SK-N-SH (cell line): ENCODE data around the gene BOLL. TPM values are rescaled to one million over a fixed set of nuclear protein-coding genes. Genes with fewer than 3 reads are reported as not detected.
"Not testable (repeated sequence)": the region's sequence is repeated elsewhere in the genome, so short reads cannot be mapped to it uniquely, and the experiment has no call there.

Experiments
- CTCF ChIA-PET: fragments of 300-600, 350-600 bp; formaldehyde crosslinking; extraction: SDS; loops from one replicate; lab custom pipeline; 2021; lab: Yijun Ruan, JAX
- POLR2A ChIA-PET: fragments of 350-600 bp; sonication (Branson Sonifier 250); formaldehyde crosslinking; extraction: SDS; loops from one replicate; lab custom pipeline; 2020; ENCODE audit warnings: antibody characterized with exemption, inconsistent platforms; lab: Yijun Ruan, JAX
- DNase-seq: peaks from one replicate; pipeline ENCODE4 v3.0.0; 2012
- H2AFZ ChIP-seq: fragments of 200-600 bp; sonication (generic); 2 replicates; pipeline ENCODE4 v1.8.1; 2016; ENCODE audit warnings: antibody characterized with exemption, mild to moderate bottlenecking, low read depth
- H3F3A ChIP-seq: fragments of 200-600 bp; sonication (generic); replicated peaks from 2 replicates; pipeline ENCODE3; 2016; ENCODE audit warnings: antibody characterized with exemption, mild to moderate bottlenecking; ENCODE audit not compliant: insufficient read depth
- H3K27ac ChIP-seq, 2 experiments: fragments of 200-500 bp in 1 of 2; fragments of 200-600 bp in 1 of 2; sonication (Bioruptor generic) in 1 of 2; sonication (generic), shearing (Covaris generic) in 1 of 2; 2 replicates each; pipeline versions ENCODE4 v1.5.1 to v1.6.1; 2014 to 2016; ENCODE audit warnings: low read depth in 2 of 2, inconsistent platforms in 1 of 2, low read length in 1 of 2, mild to moderate bottlenecking in 1 of 2, mixed read lengths in 1 of 2
- H3K27me3 ChIP-seq: fragments of 200-600 bp; sonication (generic), shearing (Covaris generic); 2 replicates; pipeline ENCODE4 v1.6.1; 2016; ENCODE audit warnings: mixed run types; ENCODE audit not compliant: insufficient read depth
- H3K36me3 ChIP-seq, 2 experiments: fragments of 200-500 bp in 1 of 2; fragments of 200-600 bp in 1 of 2; sonication (Bioruptor generic) in 1 of 2; sonication (generic) in 1 of 2; replicated peaks in 1 of 2; 2 replicates each; pipeline versions ENCODE3 to v1.5.1; 2014 to 2016; ENCODE audit warnings: low read length in 1 of 2, mild to moderate bottlenecking in 1 of 2; ENCODE audit not compliant: insufficient read depth in 2 of 2, control insufficient read depth in 1 of 2
- H3K4me1 ChIP-seq, 2 experiments: fragments of 200-500 bp in 1 of 2; fragments of 200-600 bp in 1 of 2; sonication (Bioruptor generic) in 1 of 2; sonication (generic), shearing (Covaris generic) in 1 of 2; 2 replicates each; pipeline versions ENCODE4 v1.5.1 to v1.6.1; 2014 to 2016; ENCODE audit warnings: low read depth in 1 of 2, low read length in 1 of 2, mixed run types in 1 of 2; ENCODE audit not compliant: insufficient read depth in 2 of 2, control insufficient read depth in 1 of 2
- H3K4me2 ChIP-seq: fragments of 200-600 bp; sonication (generic), shearing (Covaris generic); 2 replicates; pipeline ENCODE4 v1.6.1; 2017; ENCODE audit warnings: mixed run types
- H3K4me3 ChIP-seq, 2 experiments: fragments of 200-500 bp in 1 of 2; fragments of 200-600 bp in 1 of 2; sonication (Bioruptor generic) in 1 of 2; sonication (generic), shearing (Covaris generic) in 1 of 2; 2 replicates each; pipeline versions ENCODE4 v1.5.1 to v1.8.1; 2014 to 2016; ENCODE audit warnings: low read depth in 2 of 2, inconsistent platforms in 1 of 2, low read length in 1 of 2, mild to moderate bottlenecking in 1 of 2, mixed read lengths in 1 of 2, moderate library complexity in 1 of 2
- H3K79me2 ChIP-seq: fragments of 200-600 bp; sonication (generic); 2 replicates; pipeline ENCODE4 v1.8.1; 2017; ENCODE audit warnings: mild to moderate bottlenecking; ENCODE audit not compliant: insufficient read depth
- H3K9ac ChIP-seq: fragments of 200-600 bp; sonication (generic); 2 replicates; pipeline ENCODE4 v1.6.1; 2017; ENCODE audit warnings: mixed run types
- H3K9me2 ChIP-seq: fragments of 200-600 bp; sonication (generic); 2 replicates; pipeline ENCODE4 v1.6.1; 2017; ENCODE audit warnings: mixed run types
- H3K9me3 ChIP-seq: fragments of 200-600 bp; sonication (generic); 2 replicates; pipeline ENCODE4 v1.6.1; 2017; ENCODE audit warnings: mixed run types, mild to moderate bottlenecking, moderate library complexity
- H4K20me1 ChIP-seq: fragments of 200-600 bp; sonication (generic); 2 replicates; pipeline ENCODE4 v1.6.1; 2017; ENCODE audit warnings: mild to moderate bottlenecking, mixed run types; ENCODE audit not compliant: insufficient read depth
- CHD2 ChIP-seq: fragments of 150-350 bp; IDR thresholded peaks from 2 replicates; pipeline ENCODE4 v1.6.1; 2018; ENCODE audit warnings: low read length; ENCODE audit not compliant: partially characterized antibody
- ELF1 ChIP-seq: IDR thresholded peaks from 2 replicates; pipeline ENCODE4 v1.4.0; 2012
- EP300 ChIP-seq, 2 experiments: IDR thresholded peaks; 2 replicates each; pipeline versions ENCODE4 v1.4.0 to v1.6.1; 2012; ENCODE audit warnings: borderline replicate concordance in 1 of 2, low read depth in 1 of 2, low read length in 1 of 2
- EZH2phosphoT487 ChIP-seq: fragments of 200-600 bp; sonication (generic); IDR thresholded peaks from 2 replicates; pipeline ENCODE4 v1.6.1; 2017; ENCODE audit warnings: low read depth, mixed run types, mild to moderate bottlenecking, antibody characterized with exemption, moderate library complexity, borderline replicate concordance
- GABPA ChIP-seq: IDR thresholded peaks from 2 replicates; pipeline ENCODE4 v1.4.0; 2012; ENCODE audit warnings: low read depth, mild to moderate bottlenecking
- GATA2 ChIP-seq: sonication (generic); formaldehyde crosslinking; IDR thresholded peaks from 2 replicates; pipeline ENCODE4 v1.5.0; 2020; ENCODE audit warnings: mild to moderate bottlenecking, missing genetic modification reagents
- JUND ChIP-seq: IDR thresholded peaks from 2 replicates; pipeline ENCODE4 v1.4.0; 2012
- MEF2A ChIP-seq: IDR thresholded peaks from 2 replicates; pipeline ENCODE4 v1.4.0; 2012; ENCODE audit warnings: low read depth, borderline replicate concordance
- MXI1 ChIP-seq: IDR thresholded peaks from 2 replicates; pipeline ENCODE4 v1.6.1; 2012; ENCODE audit warnings: mild to moderate bottlenecking, low read depth, low read length, improper control_type of control experiment
- RFX5 ChIP-seq: IDR thresholded peaks from 2 replicates; pipeline ENCODE4 v1.6.1; 2012; ENCODE audit warnings: mild to moderate bottlenecking, improper control_type of control experiment, low read length
- SIN3A ChIP-seq: IDR thresholded peaks from 2 replicates; pipeline ENCODE4 v1.6.1; 2012; ENCODE audit warnings: low read depth, mild to moderate bottlenecking, low read length, moderate library complexity, borderline replicate concordance
- TAF1 ChIP-seq: IDR thresholded peaks from 2 replicates; pipeline ENCODE4 v1.6.1; 2012; ENCODE audit warnings: low read depth, mild to moderate bottlenecking, low read length, moderate library complexity, borderline replicate concordance
- TEAD4 ChIP-seq: IDR thresholded peaks from 2 replicates; pipeline ENCODE4 v1.4.0; 2012; ENCODE audit warnings: mild to moderate bottlenecking, borderline replicate concordance; ENCODE audit not compliant: insufficient read depth
- YY1 ChIP-seq: IDR thresholded peaks from 2 replicates; pipeline ENCODE4 v1.4.0; 2012; ENCODE audit warnings: low read depth, mild to moderate bottlenecking
- WGBS: methylation state at CpG from one replicate; pipeline ENCODE4 v1.1.6; 2017; ENCODE audit warnings: low lambda C conversion rate; 5-methylcytosine and 5-hydroxymethylcytosine counted together
- polyA plus RNA-seq, 3 experiments: library from polyadenylated mRNA; depleted of rRNA; stranded (reverse); fragments of >200 nt; gene quantifications; 2 replicates each; pipeline ENCODE4 v1.2.3, GENCODE V29; 2012
- TF ChIP-seq, protein P1 (sequence below): IDR thresholded peaks from 2 replicates; pipeline ENCODE4; 2012
- TF ChIP-seq, protein P2 (sequence below): fragments of 200-600 bp; sonication (generic); IDR thresholded peaks from 2 replicates; pipeline ENCODE4 v1.6.1; 2017; ENCODE audit warnings: antibody characterized with exemption, mild to moderate bottlenecking, moderate library complexity
- TF ChIP-seq, protein P3 (sequence below): fragments of 150-350 bp; IDR thresholded peaks from 2 replicates; pipeline ENCODE4 v1.6.1; 2016; ENCODE audit warnings: mild to moderate bottlenecking, low read depth, low read length
- TF ChIP-seq, protein P4 (sequence below): fragments of 150-350 bp; IDR thresholded peaks from 2 replicates; pipeline ENCODE4 v1.6.1; 2017; ENCODE audit warnings: antibody characterized with exemption, low read length, low read depth, borderline replicate concordance

The BOLL gene
- polyA plus RNA-seq, 1 of the 3 experiments (the other 2 are of a cell fraction) = not detected

DNA sequence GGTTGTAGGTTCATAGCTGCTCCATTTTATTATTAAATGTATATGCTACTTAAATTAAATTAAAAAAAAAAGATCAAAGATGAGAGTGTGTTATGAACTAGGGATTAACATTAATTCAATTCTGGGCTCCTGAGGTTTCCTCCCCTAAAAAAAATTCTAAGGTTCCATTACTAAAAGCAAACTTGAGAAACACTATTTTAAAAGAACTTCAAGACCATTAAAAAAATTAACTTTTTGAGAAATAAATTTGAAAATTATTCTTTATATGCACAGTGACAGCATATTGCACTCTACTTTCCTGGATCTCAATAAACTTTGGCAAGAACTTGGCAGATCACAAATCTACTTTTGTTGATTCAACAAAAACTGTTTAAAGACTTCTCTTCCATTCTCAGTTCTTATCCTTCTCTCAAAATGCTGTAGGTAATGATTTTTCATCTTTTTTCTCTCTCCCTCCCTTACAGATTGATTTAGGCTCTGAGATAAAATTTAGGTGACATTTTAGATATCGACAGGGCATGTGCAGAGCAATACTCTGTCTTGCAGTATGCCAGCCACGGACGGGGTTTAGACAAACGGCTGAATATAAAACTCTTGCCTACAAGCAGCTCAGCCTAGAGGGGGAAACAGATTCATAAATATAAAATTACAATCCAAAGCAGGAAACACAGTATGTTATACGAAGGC, 80.5 kb downstream of the BOLL start:
- H2AFZ ChIP-seq = peak overlapping the region; percentile 100
- no peaks in the 10 kb centered on the region for H3K9me2 ChIP-seq
- no peaks in the 10 kb centered on the region for H3K9me3 ChIP-seq
- no peak for TF ChIP-seq TAF1
- TF ChIP-seq CHD2 = peak; percentile 13
- TF ChIP-seq MEF2A = no peak
- TF ChIP-seq, protein P1, sequence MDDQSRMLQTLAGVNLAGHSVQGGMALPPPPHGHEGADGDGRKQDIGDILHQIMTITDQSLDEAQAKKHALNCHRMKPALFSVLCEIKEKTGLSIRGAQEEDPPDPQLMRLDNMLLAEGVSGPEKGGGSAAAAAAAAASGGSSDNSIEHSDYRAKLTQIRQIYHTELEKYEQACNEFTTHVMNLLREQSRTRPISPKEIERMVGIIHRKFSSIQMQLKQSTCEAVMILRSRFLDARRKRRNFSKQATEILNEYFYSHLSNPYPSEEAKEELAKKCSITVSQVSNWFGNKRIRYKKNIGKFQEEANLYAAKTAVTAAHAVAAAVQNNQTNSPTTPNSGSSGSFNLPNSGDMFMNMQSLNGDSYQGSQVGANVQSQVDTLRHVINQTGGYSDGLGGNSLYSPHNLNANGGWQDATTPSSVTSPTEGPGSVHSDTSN = no peak
- no peak for TF ChIP-seq ELF1
- TF ChIP-seq EZH2phosphoT487 = no peak
- no peak for TF ChIP-seq YY1
- TF ChIP-seq, protein P2, sequence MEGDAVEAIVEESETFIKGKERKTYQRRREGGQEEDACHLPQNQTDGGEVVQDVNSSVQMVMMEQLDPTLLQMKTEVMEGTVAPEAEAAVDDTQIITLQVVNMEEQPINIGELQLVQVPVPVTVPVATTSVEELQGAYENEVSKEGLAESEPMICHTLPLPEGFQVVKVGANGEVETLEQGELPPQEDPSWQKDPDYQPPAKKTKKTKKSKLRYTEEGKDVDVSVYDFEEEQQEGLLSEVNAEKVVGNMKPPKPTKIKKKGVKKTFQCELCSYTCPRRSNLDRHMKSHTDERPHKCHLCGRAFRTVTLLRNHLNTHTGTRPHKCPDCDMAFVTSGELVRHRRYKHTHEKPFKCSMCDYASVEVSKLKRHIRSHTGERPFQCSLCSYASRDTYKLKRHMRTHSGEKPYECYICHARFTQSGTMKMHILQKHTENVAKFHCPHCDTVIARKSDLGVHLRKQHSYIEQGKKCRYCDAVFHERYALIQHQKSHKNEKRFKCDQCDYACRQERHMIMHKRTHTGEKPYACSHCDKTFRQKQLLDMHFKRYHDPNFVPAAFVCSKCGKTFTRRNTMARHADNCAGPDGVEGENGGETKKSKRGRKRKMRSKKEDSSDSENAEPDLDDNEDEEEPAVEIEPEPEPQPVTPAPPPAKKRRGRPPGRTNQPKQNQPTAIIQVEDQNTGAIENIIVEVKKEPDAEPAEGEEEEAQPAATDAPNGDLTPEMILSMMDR = no peak
- TF ChIP-seq, protein P3, sequence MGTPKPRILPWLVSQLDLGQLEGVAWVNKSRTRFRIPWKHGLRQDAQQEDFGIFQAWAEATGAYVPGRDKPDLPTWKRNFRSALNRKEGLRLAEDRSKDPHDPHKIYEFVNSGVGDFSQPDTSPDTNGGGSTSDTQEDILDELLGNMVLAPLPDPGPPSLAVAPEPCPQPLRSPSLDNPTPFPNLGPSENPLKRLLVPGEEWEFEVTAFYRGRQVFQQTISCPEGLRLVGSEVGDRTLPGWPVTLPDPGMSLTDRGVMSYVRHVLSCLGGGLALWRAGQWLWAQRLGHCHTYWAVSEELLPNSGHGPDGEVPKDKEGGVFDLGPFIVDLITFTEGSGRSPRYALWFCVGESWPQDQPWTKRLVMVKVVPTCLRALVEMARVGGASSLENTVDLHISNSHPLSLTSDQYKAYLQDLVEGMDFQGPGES = no peak
- H3K4me1 ChIP-seq = peaks cover 8 to 18% of the 10 kb centered on the region in 2 experiments; a peak in 3 of 4 replicates
- WGBS = under 1% methylated on average over 5 of the region's 5 CpGs
- H3K79me2 ChIP-seq = peaks cover 37% of the 10 kb centered on the region
- no peaks in the 10 kb centered on the region for H3K27me3 ChIP-seq
- peak overlapping the region; percentile 63; the same call in 1 of the 2 replicates for H3K9ac ChIP-seq
- 0 out of 2 replicates have a peak, but pooled peaks cover 5% of the 10 kb centered on the region for H4K20me1 ChIP-seq
- ChIA-PET POLR2A (no interaction called here), CTCF (interaction anchor here (1.0 kb wide), 2 partner anchors 60 to 592 kb away, joined by 3 to 4 read pairs; no protein-coding TSS in a partner anchor)
- H3K4me3 ChIP-seq = peak overlapping the region; percentile 70 to 94
- H3K36me3 ChIP-seq = peaks cover 0 to 7% of the 10 kb centered on the region in 2 experiments
- H3K27ac ChIP-seq = peak overlapping the region; percentile 65 to 95
- peak overlapping the region; percentile 70 for H3K4me2 ChIP-seq
- H3F3A ChIP-seq = peaks cover 5% of the 10 kb centered on the region
- no peak for DNase-seq

DNA sequence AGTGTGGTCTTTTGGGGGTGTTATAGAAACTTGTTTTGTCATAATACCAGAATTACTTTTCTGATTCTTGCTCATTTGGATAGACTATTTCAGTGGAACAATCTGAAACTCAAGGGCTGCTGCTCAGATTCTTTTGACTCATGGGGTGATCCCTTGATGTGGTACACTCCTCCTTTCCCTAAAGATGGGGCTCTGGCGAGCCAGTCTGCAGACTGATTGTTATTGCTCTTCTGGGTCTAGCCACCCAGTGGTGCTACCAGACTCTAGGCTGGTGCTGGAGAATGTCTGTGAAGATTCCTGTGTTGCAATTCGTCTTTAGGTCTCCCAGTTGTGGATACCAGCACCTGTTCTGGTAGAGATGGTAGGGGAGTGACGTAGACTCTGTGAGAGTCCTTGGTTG, 84.2 kb downstream of the BOLL start:
- H3K36me3 ChIP-seq = no peaks in the 10 kb centered on the region
- peaks cover 0 to 1% of the 10 kb centered on the region in 2 experiments; a peak in 3 of 4 replicates for H3K4me1 ChIP-seq
- H3K4me2 ChIP-seq = no peak overlapping the region
- no peaks in the 10 kb centered on the region for H3K9me3 ChIP-seq
- WGBS = 54% methylated on average over 3 of the region's 3 CpGs
- DNase-seq = no peak
- ChIA-PET CTCF (no interaction called here), POLR2A (no interaction called here)
- H3F3A ChIP-seq = peaks cover 5% of the 10 kb centered on the region
- no peak overlapping the region for H3K4me3 ChIP-seq
- H3K79me2 ChIP-seq = peaks cover 6% of the 10 kb centered on the region; the same call in 1 of the 2 replicates
- TF ChIP-seq RFX5 = no peak
- TF ChIP-seq TEAD4 = no peak
- no peak for TF ChIP-seq GABPA
- TF ChIP-seq EP300 (IDR thresholded peaks at IDR 0.05; ENCODE audit: borderline replicate concordance in 1 of 2, low read depth in 1 of 2, low read length in 1 of 2) = no peak
- TF ChIP-seq MXI1 = no peak
- TF ChIP-seq GATA2 (CRISPR knock-in tag) = no peak
- TF ChIP-seq EZH2phosphoT487 = no peak
- TF ChIP-seq, protein P4, sequence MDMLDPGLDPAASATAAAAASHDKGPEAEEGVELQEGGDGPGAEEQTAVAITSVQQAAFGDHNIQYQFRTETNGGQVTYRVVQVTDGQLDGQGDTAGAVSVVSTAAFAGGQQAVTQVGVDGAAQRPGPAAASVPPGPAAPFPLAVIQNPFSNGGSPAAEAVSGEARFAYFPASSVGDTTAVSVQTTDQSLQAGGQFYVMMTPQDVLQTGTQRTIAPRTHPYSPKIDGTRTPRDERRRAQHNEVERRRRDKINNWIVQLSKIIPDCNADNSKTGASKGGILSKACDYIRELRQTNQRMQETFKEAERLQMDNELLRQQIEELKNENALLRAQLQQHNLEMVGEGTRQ = no peak
- TF ChIP-seq SIN3A = no peak
- TF ChIP-seq JUND = no peak
- TF ChIP-seq MEF2A = no peak
- H2AFZ ChIP-seq = no peak overlapping the region
- no peaks in the 10 kb centered on the region for H3K9me2 ChIP-seq
- no peak overlapping the region for H3K9ac ChIP-seq
- H3K27ac ChIP-seq = no peak overlapping the region
- no peaks in the 10 kb centered on the region for H3K27me3 ChIP-seq
- no peaks in the 10 kb centered on the region for H4K20me1 ChIP-seq

DNA sequence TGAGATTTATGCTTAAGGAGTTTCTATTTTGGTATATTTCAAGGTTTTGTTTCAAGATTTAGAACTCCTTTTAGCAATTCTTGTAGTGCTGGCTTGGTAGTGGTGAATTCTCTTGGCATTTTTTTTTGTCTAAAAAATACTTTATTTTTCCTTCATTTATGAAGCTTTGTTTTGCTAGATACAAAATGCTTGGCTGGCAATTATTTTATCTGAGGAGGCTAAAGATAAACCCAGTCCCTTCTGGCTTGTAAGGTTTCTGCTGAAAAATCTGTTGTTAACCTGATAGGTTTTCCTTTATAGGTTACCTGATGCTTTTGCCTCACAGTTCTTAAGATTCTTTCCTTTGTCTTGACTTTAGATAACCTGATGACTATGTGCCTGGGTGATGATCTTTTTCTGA, 85.4 kb downstream of the BOLL start:
- H3K79me2 ChIP-seq, H3K9me3 ChIP-seq, H3K27ac ChIP-seq, H3K9ac ChIP-seq, POLR2A ChIA-PET, H3K4me2 ChIP-seq, H3K4me1 ChIP-seq, H3K27me3 ChIP-seq, H4K20me1 ChIP-seq, H3K4me3 ChIP-seq, H2AFZ ChIP-seq, DNase-seq, H3K9me2 ChIP-seq, H3F3A ChIP-seq, H3K36me3 ChIP-seq, CTCF ChIA-PET: not testable (repeated sequence)
